Kidney (tissue), 14 donors: Measurements from ENCODE around the gene SORCS2. TPM values are rescaled to one million over a fixed set of nuclear protein-coding genes. Genes with fewer than 3 reads are reported as not detected.

ENCODE experiments used
- DNase-seq, 5 donors: peaks; one replicate each; pipeline ENCODE4 v3.0.0-alpha.2; 2013 to 2020
- FAIRE-seq: peaks from 2 replicates; lab custom pipeline; 2012; peaks lifted over from hg19 to GRCh38; lab: Jason Lieb, UNC
- H3K27ac ChIP-seq, 2 donors: one replicate each; pipeline ENCODE4 v1.7.0; 2013; ENCODE audit warnings: low read depth in 2 of 2, low read length in 2 of 2, inconsistent platforms in 1 of 2
- H3K27me3 ChIP-seq: one replicate; pipeline ENCODE4 v1.7.1; 2013; ENCODE audit warnings: low read length, inconsistent platforms; ENCODE audit not compliant: control insufficient read depth, insufficient read depth
- H3K36me3 ChIP-seq, 3 donors: one replicate each; pipeline versions ENCODE4 v1.7.0 to v1.7.1; 2013; ENCODE audit warnings: low read length in 3 of 3, control low read depth in 1 of 3, inconsistent platforms in 1 of 3; ENCODE audit not compliant: insufficient read depth in 3 of 3, control insufficient read depth in 2 of 3
- H3K4me1 ChIP-seq, 3 donors: one replicate each; pipeline versions ENCODE4 v1.7.0 to v1.7.1; 2013; ENCODE audit warnings: low read length in 3 of 3, inconsistent platforms in 1 of 3, low read depth in 1 of 3; ENCODE audit not compliant: control insufficient read depth in 2 of 3, insufficient read depth in 2 of 3
- H3K4me3 ChIP-seq, 3 donors: one replicate each; pipeline versions ENCODE4 v1.7.0 to v1.8.1; 2013; ENCODE audit warnings: low read length in 3 of 3, control low read depth in 1 of 3, inconsistent platforms in 1 of 3
- H3K9ac ChIP-seq, 3 donors: one replicate each; pipeline versions ENCODE4 v1.7.0 to v1.7.1; 2013; ENCODE audit warnings: low read length in 3 of 3, control low read depth in 1 of 3, inconsistent platforms in 1 of 3
- H3K9me3 ChIP-seq, 3 donors: one replicate each; pipeline versions ENCODE4 v1.7.0 to v1.7.1; 2013; ENCODE audit warnings: low read length in 3 of 3, control low read depth in 1 of 3, inconsistent platforms in 1 of 3; ENCODE audit not compliant: control insufficient read depth in 2 of 3, insufficient read depth in 1 of 3
- CTCF ChIP-seq: IDR thresholded peaks from 3 replicates; pipeline ENCODE4 v1.5.1; 2012; ENCODE audit warnings: mild to moderate bottlenecking, moderate library complexity, borderline replicate concordance; ENCODE audit not compliant: insufficient read depth; ENCODE audit errors: extremely low read depth
- intact Hi-C: fragments of 100-400 bp; cut with DNase I; formaldehyde crosslinking; loops from one replicate; pipeline ENCODE4 v1.11.1; 2022
- polyA plus RNA-seq: library from polyadenylated mRNA; stranded (reverse); fragments of 350-450 nt; fragmentation: Illumina TruSeq; extraction: RNeasy Lipid Tissue Mini Kit (QIAGEN cat#74804); gene quantifications from one replicate; pipeline ENCODE4 v1.2.3, GENCODE V29; 2014; ENCODE audit warnings: low read depth, low replicate concordance; ENCODE audit not compliant: insufficient read depth
- total RNA-seq: library from RNA; stranded (reverse); fragmentation: NEBNext Ultra II Directional; extraction: Animal tissue kit (Norgen Biotek cat#: 25700); gene quantifications from one replicate; pipeline ENCODE4 v1.2.1, GENCODE V29; 2021
- donor health status: control.
- donor health status: control.
- donor health status: control.
- donor health status: control.
- donor health status: control.
- donor health status: DM: yes; HTN: yes; CAD: no.
- donor health status: Normal renal cell carcinoma (clear cell type).

Gene SORCS2
- total and polyA plus RNA-seq, 2 donors from 2014 or later: 6.1 to 9.1 TPM

- Histone ChIP-seq H3K9ac (no peak overlapping the region), H3K36me3 (no peaks in the 10 kb centered on the region), H3K4me3 (no peak overlapping the region), H3K4me1 (no peaks in the 10 kb centered on the region), H3K9me3 (no peaks in the 10 kb centered on the region), H3K27ac (no peak overlapping the region), H3K27me3 (no peaks in the 10 kb centered on the region)
- DNase-seq (no peak), FAIRE-seq (no peak)
- no peak for TF ChIP-seq CTCF
- intact Hi-C loops: no loop called here
Measured at GRCh38 chr4:7485096-7485495, 292.8 kb downstream of the SORCS2 start.

GRCh38 chr4:7486101-7486500 is 293.8 kb downstream of the SORCS2 start:
- no peak for TF ChIP-seq CTCF
- Histone ChIP-seq H3K27ac (no peak overlapping the region), H3K36me3 (no peaks in the 10 kb centered on the region), H3K9ac (no peak overlapping the region), H3K27me3 (no peaks in the 10 kb centered on the region), H3K4me3 (no peak overlapping the region), H3K9me3 (no peaks in the 10 kb centered on the region), H3K4me1 (no peaks in the 10 kb centered on the region)
- DNase-seq (no peak), FAIRE-seq (no peak)
- intact Hi-C loops: no loop called here

GRCh38 chr4:7487502-7487901 is 295.2 kb downstream of the SORCS2 start:
- DNase-seq (no peak), FAIRE-seq (no peak)
- Histone ChIP-seq H3K4me1 (no peaks in the 10 kb centered on the region), H3K27me3 (no peaks in the 10 kb centered on the region), H3K36me3 (no peaks in the 10 kb centered on the region), H3K9ac (no peak overlapping the region), H3K4me3 (no peak overlapping the region), H3K9me3 (no peaks in the 10 kb centered on the region), H3K27ac (no peak overlapping the region)
- intact Hi-C loops: no loop called here
- no peak for TF ChIP-seq CTCF

- Histone ChIP-seq H3K9ac (no peak overlapping the region), H3K27ac (no peak overlapping the region), H3K36me3 (no peaks in the 10 kb centered on the region), H3K4me3 (no peak overlapping the region), H3K27me3 (no peaks in the 10 kb centered on the region), H3K9me3 (no peaks in the 10 kb centered on the region), H3K4me1 (no peaks in the 10 kb centered on the region)
- TF ChIP-seq CTCF: no peak
- FAIRE-seq (no peak), DNase-seq (no peak)
- intact Hi-C loops: no loop called here
Measured at GRCh38 chr4:7487998-7488671, 295.8 kb downstream of the SORCS2 start.
